Duodenal mucosa (tissue), 2 donors: ENCODE measurements around the gene DNAH11.
"Not testable (repeated sequence)": the region's sequence is repeated elsewhere in the genome, so short reads cannot be mapped to it uniquely, and the experiment has no call there.

Experiments
- H3K27ac ChIP-seq: one replicate; pipeline ENCODE4 v1.7.0; 2013; ENCODE audit warnings: low read depth, low read length
- H3K27me3 ChIP-seq, 2 donors: one replicate each; pipeline ENCODE4 v1.7.0; 2013; ENCODE audit warnings: low read length in 2 of 2, control low read depth in 1 of 2; ENCODE audit not compliant: insufficient read depth in 2 of 2, control insufficient read depth in 1 of 2
- H3K36me3 ChIP-seq, 2 donors: one replicate each; pipeline ENCODE4 v1.7.0; 2013; ENCODE audit warnings: low read length in 2 of 2, control low read depth in 1 of 2; ENCODE audit not compliant: insufficient read depth in 2 of 2, control insufficient read depth in 1 of 2
- H3K4me1 ChIP-seq, 2 donors: one replicate each; pipeline ENCODE4 v1.7.0; 2013; ENCODE audit warnings: low read length in 2 of 2, control low read depth in 1 of 2; ENCODE audit not compliant: insufficient read depth in 2 of 2, control insufficient read depth in 1 of 2
- H3K4me3 ChIP-seq, 2 donors: one replicate each; pipeline ENCODE4 v1.7.0; 2013; ENCODE audit warnings: low read length in 2 of 2, low read depth in 1 of 2
- H3K9ac ChIP-seq, 2 donors: one replicate each; pipeline ENCODE4 v1.7.0; 2013; ENCODE audit warnings: low read length in 2 of 2, low read depth in 1 of 2
- H3K9me3 ChIP-seq, 2 donors: one replicate each; pipeline ENCODE4 v1.7.0; 2013; ENCODE audit warnings: low read length in 2 of 2, control low read depth in 1 of 2; ENCODE audit not compliant: control insufficient read depth in 1 of 2

DNAH11 gene

DNA sequence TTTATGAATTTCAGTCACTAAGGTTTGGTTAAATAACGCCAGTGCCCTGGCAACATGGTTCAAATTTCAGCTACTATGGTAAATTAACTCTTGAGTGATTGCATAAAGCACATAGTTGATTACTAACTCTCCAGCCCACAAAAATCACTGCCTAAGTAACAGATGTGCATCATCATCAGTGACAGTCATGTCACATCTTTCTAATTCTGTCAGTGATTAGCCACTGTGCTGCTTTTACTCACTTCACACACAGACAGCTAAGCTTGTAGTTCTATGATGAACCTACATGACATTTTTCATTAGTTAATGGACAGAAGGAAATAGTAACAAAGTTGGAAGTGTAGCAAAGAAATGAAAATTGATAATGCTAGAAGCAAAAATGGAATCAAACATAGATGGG lies 108.9 kb downstream of the DNAH11 start:
- H3K36me3 ChIP-seq: no peaks in the 10 kb centered on the region
- no peaks in the 10 kb centered on the region for H3K4me1 ChIP-seq

DNA sequence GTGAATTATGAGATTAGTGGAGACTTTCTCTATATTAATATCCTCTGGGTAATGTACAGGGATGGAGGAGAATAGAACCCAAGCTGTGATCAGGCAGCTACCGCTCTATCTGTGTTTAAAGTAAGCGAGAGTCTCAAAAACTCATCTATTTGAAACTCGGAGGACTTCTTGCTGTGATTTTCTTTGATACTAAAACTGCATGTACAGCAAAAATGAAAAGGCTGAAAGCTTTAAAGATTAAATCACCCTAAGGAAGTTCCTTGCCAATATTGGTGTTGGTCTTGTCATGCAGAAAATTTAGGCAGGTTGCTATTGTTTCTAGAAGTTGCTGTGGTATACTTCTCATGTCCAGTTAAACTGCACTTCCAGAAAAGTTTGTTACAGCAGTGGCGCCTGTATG lies 110.8 kb downstream of the DNAH11 start:
- Histone ChIP-seq H3K27me3 (no peaks in the 10 kb centered on the region), H3K4me3 (no peak overlapping the region), H3K9me3 (no peaks in the 10 kb centered on the region), H3K36me3 (no peaks in the 10 kb centered on the region), H3K27ac (no peak overlapping the region), H3K4me1 (no peaks in the 10 kb centered on the region), H3K9ac (no peak overlapping the region)

More for the DNA sequence above, 108.9 kb downstream of the DNAH11 start:
- Histone ChIP-seq H3K4me3 (no peak overlapping the region), H3K27me3 (no peaks in the 10 kb centered on the region), H3K9me3 (no peaks in the 10 kb centered on the region), H3K9ac (no peak overlapping the region), H3K27ac (no peak overlapping the region)

- Histone ChIP-seq H3K27me3 (no peaks in the 10 kb centered on the region), H3K9me3 (no peaks in the 10 kb centered on the region), H3K27ac (no peak overlapping the region), H3K36me3 (no peaks in the 10 kb centered on the region), H3K9ac (no peak overlapping the region), H3K4me3 (no peak overlapping the region), H3K4me1 (no peaks in the 10 kb centered on the region)
Measured at GRCh38 chr7:21656081-21656480, 113.2 kb downstream of the DNAH11 start.

- no peaks in the 10 kb centered on the region for H3K4me1 ChIP-seq
- no peak overlapping the region for H3K9ac ChIP-seq
- no peaks in the 10 kb centered on the region for H3K27me3 ChIP-seq
- H3K9me3 ChIP-seq: no peaks in the 10 kb centered on the region
- H3K27ac ChIP-seq: no peak overlapping the region
- H3K36me3 ChIP-seq: no peaks in the 10 kb centered on the region
- H3K4me3 ChIP-seq: no peak overlapping the region
Measured at GRCh38 chr7:21656796-21657195, 114.0 kb downstream of the DNAH11 start.

DNA sequence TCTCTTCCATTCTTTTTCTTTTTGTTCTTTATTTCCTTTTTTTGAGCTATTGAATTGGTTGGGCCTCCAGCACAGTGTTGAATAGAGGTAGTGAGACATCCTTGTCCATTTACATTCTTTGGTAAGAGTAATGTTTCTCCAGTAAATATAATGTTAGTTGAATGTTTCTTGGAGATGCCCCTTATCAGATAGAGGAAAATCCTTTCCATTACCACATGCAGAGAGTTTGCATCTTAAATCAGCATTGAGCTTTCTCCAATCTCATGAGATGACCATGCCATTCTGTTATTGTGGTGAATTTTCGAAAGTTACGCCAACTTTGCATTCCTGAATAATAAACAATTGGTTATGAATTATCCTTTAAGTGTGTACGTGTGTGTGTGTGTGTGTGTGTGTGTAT lies 127.7 kb downstream of the DNAH11 start:
- no peak overlapping the region for H3K27ac ChIP-seq
- H3K36me3 ChIP-seq: no peaks in the 10 kb centered on the region
- H3K9me3 ChIP-seq: no peaks in the 10 kb centered on the region
- H3K4me1 ChIP-seq: no peaks in the 10 kb centered on the region
- H3K27me3 ChIP-seq: no peaks in the 10 kb centered on the region
- H3K4me3 ChIP-seq: no peak overlapping the region
- no peak overlapping the region for H3K9ac ChIP-seq

DNA sequence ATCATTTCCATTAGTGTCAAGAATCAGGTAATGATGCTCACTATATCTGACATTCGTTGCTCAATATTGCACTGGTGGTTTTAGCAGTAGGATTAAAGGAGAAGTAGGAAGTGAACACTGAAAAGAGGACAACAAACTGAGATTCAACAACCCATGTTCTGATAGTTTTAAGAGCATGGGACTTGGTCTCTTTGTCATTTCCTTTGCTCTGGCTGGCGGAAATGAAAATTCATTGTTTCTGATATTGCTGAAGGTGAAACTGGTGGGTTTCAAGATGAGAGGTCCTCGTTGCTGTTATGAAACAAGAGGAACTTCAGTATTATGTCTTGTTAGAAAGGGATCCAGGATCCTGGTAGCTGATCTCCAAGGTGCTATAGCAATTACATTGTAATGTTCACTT lies 129.0 kb downstream of the DNAH11 start:
- H3K27me3 ChIP-seq: no peaks in the 10 kb centered on the region
- H3K27ac ChIP-seq: no peak overlapping the region
- H3K36me3 ChIP-seq: no peaks in the 10 kb centered on the region
- H3K4me1 ChIP-seq: no peaks in the 10 kb centered on the region
- H3K9ac ChIP-seq: no peak overlapping the region
- H3K9me3 ChIP-seq: no peaks in the 10 kb centered on the region
- H3K4me3 ChIP-seq: no peak overlapping the region

DNA sequence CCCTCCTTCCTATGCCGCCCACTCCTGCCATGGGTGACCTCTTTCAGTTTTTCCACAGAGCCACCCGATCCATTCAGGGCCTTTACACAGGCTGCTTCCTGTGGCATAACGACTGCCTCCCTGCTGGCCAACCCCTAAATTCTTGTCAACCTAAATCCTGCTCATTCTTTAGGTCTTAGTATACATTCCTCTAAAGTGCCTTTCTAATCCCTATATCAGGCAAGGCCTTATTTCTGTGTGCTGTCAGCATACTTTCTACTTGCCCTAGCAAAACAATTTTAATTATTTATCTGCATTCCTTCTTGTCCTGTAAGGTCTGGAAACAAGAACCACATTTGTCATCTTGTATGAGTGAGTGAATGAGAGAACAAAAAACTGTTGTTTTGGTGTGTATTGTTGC lies 132.4 kb downstream of the DNAH11 start:
- H3K4me3 ChIP-seq: no peak overlapping the region
- peaks cover 0 to 6% of the 10 kb centered on the region in 2 donors for H3K9me3 ChIP-seq
- H3K27ac ChIP-seq: no peak overlapping the region
- H3K27me3 ChIP-seq: no peaks in the 10 kb centered on the region
- no peaks in the 10 kb centered on the region for H3K36me3 ChIP-seq
- no peak overlapping the region for H3K9ac ChIP-seq
- no peaks in the 10 kb centered on the region for H3K4me1 ChIP-seq

- H3K4me1 ChIP-seq: no peaks in the 10 kb centered on the region
- no peaks in the 10 kb centered on the region for H3K9me3 ChIP-seq
- H3K36me3 ChIP-seq: no peaks in the 10 kb centered on the region
- H3K27ac ChIP-seq: no peak overlapping the region
- H3K27me3 ChIP-seq: no peaks in the 10 kb centered on the region
- no peak overlapping the region for H3K4me3 ChIP-seq
- H3K9ac ChIP-seq: no peak overlapping the region
Measured at GRCh38 chr7:21690705-21691104, 147.9 kb downstream of the DNAH11 start.

DNA sequence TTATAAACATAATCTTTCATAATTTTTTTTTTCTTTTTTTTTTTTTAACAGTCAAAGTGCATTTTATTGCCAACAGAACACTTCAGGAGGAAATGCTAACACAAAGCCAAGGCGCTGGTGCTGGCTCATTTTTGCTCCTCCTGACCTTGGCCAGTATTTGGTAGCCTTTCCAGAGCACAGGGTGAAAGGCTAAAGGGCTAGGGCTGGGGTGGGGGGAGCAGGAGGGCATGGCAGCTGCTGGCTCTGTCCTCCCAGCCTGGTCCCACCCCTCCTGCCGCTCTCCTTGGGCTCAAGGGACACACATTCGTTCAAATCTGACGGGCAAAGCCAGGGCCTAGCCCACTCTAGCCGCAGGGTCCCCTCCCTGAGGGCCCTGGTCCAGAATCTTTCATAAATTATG lies 148.3 kb downstream of the DNAH11 start:
- not testable (repeated sequence) for H3K4me3 ChIP-seq, H3K4me1 ChIP-seq, H3K36me3 ChIP-seq, H3K9ac ChIP-seq, H3K27me3 ChIP-seq, H3K27ac ChIP-seq, H3K9me3 ChIP-seq

DNA sequence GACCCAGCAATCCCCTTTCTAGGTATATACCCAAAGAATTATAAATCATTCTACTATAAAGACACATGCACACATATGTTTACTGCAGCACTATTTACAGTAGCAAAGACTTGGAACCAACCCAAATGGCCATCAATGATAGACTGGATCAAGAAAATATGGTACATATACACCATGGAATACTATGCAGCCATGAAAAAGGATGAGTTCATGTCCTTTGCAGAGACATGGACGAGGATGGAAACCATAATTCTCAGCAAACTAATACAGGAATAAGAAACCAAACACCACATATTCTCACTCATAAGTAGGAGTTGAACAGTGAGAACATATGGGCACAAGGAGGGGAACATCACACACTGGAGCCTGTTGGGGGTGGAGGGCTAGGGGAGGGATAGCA lies 157.7 kb downstream of the DNAH11 start:
- H3K4me3 ChIP-seq, H3K27me3 ChIP-seq, H3K9ac ChIP-seq, H3K27ac ChIP-seq, H3K9me3 ChIP-seq, H3K36me3 ChIP-seq, H3K4me1 ChIP-seq: not testable (repeated sequence)

DNA sequence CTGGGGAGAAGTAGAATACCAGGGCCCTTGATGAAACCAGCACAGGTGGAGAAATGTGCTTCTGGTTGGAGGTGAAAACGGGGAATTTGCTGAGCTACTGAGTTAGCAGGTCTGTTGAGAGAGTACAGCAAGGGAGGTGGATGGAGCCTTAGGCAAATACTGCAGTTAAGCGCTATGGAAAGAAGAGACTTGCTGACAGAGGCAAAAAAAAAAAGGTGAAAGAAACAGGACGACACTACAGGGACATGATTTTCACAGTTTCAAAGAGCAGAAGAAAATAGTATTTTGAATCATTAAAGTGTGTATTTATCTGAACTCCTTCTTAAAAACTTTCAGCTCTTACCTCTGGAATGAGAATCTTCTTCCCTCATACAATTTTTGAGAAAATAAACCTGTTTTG lies 159.5 kb downstream of the DNAH11 start:
- no peaks in the 10 kb centered on the region for H3K36me3 ChIP-seq
- no peak overlapping the region for H3K27ac ChIP-seq
- H3K4me3 ChIP-seq: no peak overlapping the region
- no peak overlapping the region for H3K9ac ChIP-seq
- H3K27me3 ChIP-seq: no peaks in the 10 kb centered on the region
- no peaks in the 10 kb centered on the region for H3K9me3 ChIP-seq
- H3K4me1 ChIP-seq: no peaks in the 10 kb centered on the region
